Adrenal gland (tissue), 12 donors: Measurements from ENCODE around the gene TLE5. TPM values are rescaled to one million over a fixed set of nuclear protein-coding genes. Genes with fewer than 3 reads are reported as not detected.

Experiments
- DNase-seq, 7 donors: peaks; one replicate each; pipeline ENCODE4 v3.0.0-alpha.2; 2019 to 2020
- H3K27ac ChIP-seq, 5 donors: fragments of 200-600 bp; sonication (generic) in 4 of 5; 1 replicate in 3 of 5; 2 replicates in 2 of 5; pipeline versions ENCODE4 v1.5.1 to v1.8.0; 2016 to 2020; ENCODE audit warnings: mild to moderate bottlenecking in 1 of 5
- H3K27me3 ChIP-seq: fragments of 200-600 bp; 2 replicates; pipeline ENCODE4 v1.8.0; 2021
- H3K36me3 ChIP-seq, 2 donors: fragments of 200-600 bp; replicated peaks in 1 of 2; 1 replicate in 1 of 2; 2 replicates in 1 of 2; pipeline versions ENCODE4 v1.5.1 to v1.8.0; 2018 to 2022
- H3K4me1 ChIP-seq, 2 donors: fragments of 200-600 bp; replicated peaks in 1 of 2; 1 replicate in 1 of 2; 2 replicates in 1 of 2; pipeline versions ENCODE4 v1.5.1 to v1.8.0; 2018 to 2021
- H3K4me3 ChIP-seq, 4 donors: fragments of 200-600 bp; sonication (generic) in 3 of 4; one replicate each; pipeline ENCODE4 v1.5.1; 2016 to 2018
- H3K9me3 ChIP-seq, 3 donors: fragments of 200-600 bp; sonication (generic) in 1 of 3; replicated peaks in 1 of 3; 1 replicate in 2 of 3; 2 replicates in 1 of 3; pipeline versions ENCODE4 v1.5.1 to v1.8.0; 2016 to 2021
- POLR2A ChIP-seq, 2 donors: fragments of 450-650 bp; IDR thresholded peaks; one replicate each; pipeline ENCODE4 v1.6.1; 2017; ENCODE audit warnings: antibody characterized with exemption in 2 of 2, mild to moderate bottlenecking in 2 of 2, moderate library complexity in 1 of 2
- WGBS, 4 donors: extraction: QIAGEN DNeasy Blood & Tissue Kit in 2 of 4; methylation state at CpG; one replicate each; pipeline versions ENCODE4 v1.1.5 to v1.1.7; 2013 to 2017; 5-methylcytosine and 5-hydroxymethylcytosine counted together
- intact Hi-C, 2 donors: fragments of 100-400 bp; cut with DNase I; formaldehyde crosslinking; loops; one replicate each; pipeline versions ENCODE4 v1.14.1 to v1.15.0; 2022 to 2023
- polyA plus RNA-seq, 3 donors: library from polyadenylated mRNA; stranded (reverse); fragments of 200-250 nt in 2 of 3; fragments of 350-450 nt in 1 of 3; fragmentation: Illumina TruSeq in 1 of 3; extraction: RNeasy Lipid Tissue Mini Kit (QIAGEN cat#74804) in 1 of 3; gene quantifications; one replicate each; pipeline ENCODE4 v1.2.3, GENCODE V29; 2013 to 2014
- total RNA-seq, 9 donors: library from RNA; depleted of rRNA in 4 of 9; stranded (reverse); fragments of >200 nt in 4 of 9; fragments of 120-200 nt in 1 of 9; fragmentation: NEBNext Ultra II Directional in 1 of 9; extraction: Animal tissue kit (Norgen Biotek cat#: 25700) in 1 of 9; gene quantifications; one replicate each; pipeline versions ENCODE4 v1.1.0 to v1.2.4, GENCODE V29; 2013 to 2023
- TF ChIP-seq, protein P1 (sequence below), 6 experiments: fragments of 450-650 bp in 4 of 6; fragments of 200-600 bp in 2 of 6; sonication (generic) in 1 of 6; IDR thresholded peaks; 1 replicate in 5 of 6; 2 replicates in 1 of 6; pipeline versions ENCODE4 v1.5.1 to v1.8.0; 2016 to 2021; ENCODE audit warnings: antibody characterized with exemption in 6 of 6, mild to moderate bottlenecking in 2 of 6, moderate library complexity in 1 of 6
- donor health status: healthy with polysubstance abuse.
- donor health status: Bipolar disorder and iron deficiency.
- donor health status: DM: yes; HTN: yes; CAD: no.
- donor health status: DM: no; HTN: no; CAD: no.
- donor health status: DM: no; HTN: no; CAD: no.
- donor health status: DM: yes; HTN: yes; CAD: no.

Gene TLE5
- total and polyA plus RNA-seq, 12 donors = 167 to 2,300 (median 670) TPM

DNA sequence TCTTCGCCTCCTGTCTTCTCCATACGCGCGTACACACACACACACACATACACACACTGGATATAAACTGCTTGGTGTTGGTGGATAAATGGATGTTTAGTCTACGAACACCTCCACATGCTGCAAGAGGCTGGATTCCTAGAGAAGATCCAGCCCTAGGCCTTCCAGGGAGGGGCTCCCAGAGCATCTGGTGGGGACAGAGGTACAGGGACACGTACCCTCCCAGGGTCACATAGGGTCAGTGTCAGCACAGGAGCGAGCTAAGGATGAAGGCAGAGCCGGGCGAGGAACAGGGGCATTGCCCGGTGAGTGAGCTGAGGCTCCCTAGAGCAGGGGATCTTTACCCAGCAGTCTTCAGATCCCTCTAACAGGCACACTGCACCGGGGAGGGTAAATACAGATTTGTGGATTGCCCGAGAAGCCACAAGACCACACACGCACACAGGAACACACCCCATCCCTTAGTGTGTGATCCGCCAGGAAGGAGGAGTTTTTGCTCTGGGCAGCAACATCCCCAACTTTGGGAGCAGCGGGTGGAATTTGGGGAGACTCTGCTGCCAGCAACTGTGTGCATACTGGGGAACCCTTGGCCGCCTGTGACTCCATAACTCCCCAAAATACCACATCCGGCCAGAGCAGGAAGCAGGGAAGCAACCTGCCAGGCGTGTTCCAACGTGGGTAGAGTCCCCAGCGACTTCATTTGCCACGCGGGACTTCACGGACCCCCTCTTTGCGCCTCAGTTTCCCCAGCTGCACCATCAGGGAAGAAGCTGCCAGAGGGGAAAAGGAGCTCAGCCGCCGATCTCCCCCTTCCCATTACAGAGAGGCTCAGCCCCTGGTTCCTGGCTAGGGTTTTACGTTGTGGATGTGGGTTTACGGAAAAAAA, 27.4 kb downstream of the TLE5 start:
- Histone ChIP-seq H3K4me1 (peaks cover 26 to 29% of the 10 kb centered on the region in 2 donors), H3K36me3 (no peaks in the 10 kb centered on the region), H3K4me3 (peak overlapping the region in 3 of 4 donors; percentile 22 to 59 (median 47)), H3K9me3 (no peaks in the 10 kb centered on the region), H3K27me3 (no peaks in the 10 kb centered on the region), H3K27ac (peak overlapping the region in 4 of 5 donors; percentile 52 to 95 (median 75))
- whole genome bisulfite sequencing, 4 donors = 6 to 9% (median 8%) methylated on average over 16 to 28 of the region's 28 CpGs
- intact Hi-C loops = loop anchor here in 1 of 2 donors (10.0 kb wide), 1 partner anchor 60 kb away; the partner anchor contains the start of gene TLE6
- TF ChIP-seq, protein P1, sequence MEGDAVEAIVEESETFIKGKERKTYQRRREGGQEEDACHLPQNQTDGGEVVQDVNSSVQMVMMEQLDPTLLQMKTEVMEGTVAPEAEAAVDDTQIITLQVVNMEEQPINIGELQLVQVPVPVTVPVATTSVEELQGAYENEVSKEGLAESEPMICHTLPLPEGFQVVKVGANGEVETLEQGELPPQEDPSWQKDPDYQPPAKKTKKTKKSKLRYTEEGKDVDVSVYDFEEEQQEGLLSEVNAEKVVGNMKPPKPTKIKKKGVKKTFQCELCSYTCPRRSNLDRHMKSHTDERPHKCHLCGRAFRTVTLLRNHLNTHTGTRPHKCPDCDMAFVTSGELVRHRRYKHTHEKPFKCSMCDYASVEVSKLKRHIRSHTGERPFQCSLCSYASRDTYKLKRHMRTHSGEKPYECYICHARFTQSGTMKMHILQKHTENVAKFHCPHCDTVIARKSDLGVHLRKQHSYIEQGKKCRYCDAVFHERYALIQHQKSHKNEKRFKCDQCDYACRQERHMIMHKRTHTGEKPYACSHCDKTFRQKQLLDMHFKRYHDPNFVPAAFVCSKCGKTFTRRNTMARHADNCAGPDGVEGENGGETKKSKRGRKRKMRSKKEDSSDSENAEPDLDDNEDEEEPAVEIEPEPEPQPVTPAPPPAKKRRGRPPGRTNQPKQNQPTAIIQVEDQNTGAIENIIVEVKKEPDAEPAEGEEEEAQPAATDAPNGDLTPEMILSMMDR (IDR thresholded peaks at IDR 0.05) = no peak
- peak in 1 of 2 donors; percentile 3 for TF ChIP-seq POLR2A (IDR thresholded peaks at IDR 0.05)
- DNase-seq = peak in 6 of 7 donors; percentile 44 to 77 (median 56)

DNA sequence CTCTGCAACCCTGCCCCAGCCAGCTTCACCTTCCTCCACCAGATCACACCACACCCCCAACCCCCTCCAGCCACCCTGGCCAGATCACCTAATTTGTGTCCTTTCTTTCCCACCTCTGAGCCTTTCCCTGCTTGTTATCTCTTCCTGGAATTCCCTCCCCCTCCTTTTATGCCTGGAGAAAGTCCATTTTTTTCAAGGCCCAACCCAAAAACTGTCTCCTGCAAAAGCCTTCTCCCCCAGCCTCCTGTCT, 28.0 kb downstream of the TLE5 start:
- Histone ChIP-seq H3K4me3 (no peak overlapping the region), H3K9me3 (no peaks in the 10 kb centered on the region), H3K36me3 (no peaks in the 10 kb centered on the region), H3K27me3 (no peaks in the 10 kb centered on the region), H3K27ac (peak overlapping the region in 4 of 5 donors; percentile 52 to 95 (median 75)), H3K4me1 (peaks cover 29 to 30% of the 10 kb centered on the region in 2 donors)
- DNase-seq = no peak
- intact Hi-C loops = loop anchor here in 1 of 2 donors (10.0 kb wide), 1 partner anchor 60 kb away; the partner anchor contains the start of gene TLE6
- TF ChIP-seq, protein P1 (IDR thresholded peaks at IDR 0.05) = no peak
- no peak for TF ChIP-seq POLR2A (IDR thresholded peaks at IDR 0.05)

DNA sequence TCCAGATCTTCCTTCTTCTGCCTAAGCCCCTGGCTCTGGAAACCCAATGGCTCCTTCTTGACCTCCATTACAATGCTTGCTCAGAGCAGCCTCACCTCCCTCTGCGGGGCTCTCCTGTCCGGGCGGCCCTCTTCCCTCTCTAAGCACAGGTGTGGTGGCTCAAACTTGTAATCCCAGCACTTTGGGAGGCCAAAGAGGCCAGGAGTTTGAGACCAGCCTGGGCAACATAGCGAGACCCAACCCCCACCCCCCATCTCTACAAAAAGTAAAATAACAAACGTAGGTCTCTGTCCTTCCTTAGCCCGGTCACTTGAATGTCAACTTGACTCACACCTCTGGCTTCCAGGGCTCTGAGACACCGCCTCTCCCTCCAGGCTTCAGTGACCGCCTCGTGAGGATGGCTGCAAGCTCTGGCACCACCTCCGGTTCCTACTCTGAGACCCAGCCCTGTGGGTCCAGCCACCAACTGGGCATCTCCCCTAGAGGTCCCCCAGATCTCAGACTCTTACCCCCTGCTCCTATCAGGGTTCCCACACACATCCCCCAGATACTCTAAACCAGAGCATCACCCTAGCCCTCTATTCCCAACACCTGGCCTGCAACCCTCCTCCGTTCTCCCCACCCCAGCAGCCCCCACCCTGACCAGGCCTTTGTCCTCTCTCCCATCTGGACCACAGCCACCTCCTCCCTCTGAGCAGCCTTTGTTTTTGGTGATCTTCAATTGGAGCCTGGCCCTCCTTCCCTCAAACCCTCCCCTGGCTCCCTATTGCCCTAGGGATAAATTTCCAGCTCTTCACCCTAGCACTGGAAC, 28.5 kb downstream of the TLE5 start:
- intact Hi-C loops = loop anchor here in 1 of 2 donors (10.0 kb wide), 1 partner anchor 59 kb away; the partner anchor contains the start of gene TLE6
- WGBS, 4 donors = 57 to 77% (median 62%) methylated on average over 7 to 11 of the region's 11 CpGs
- Histone ChIP-seq H3K36me3 (no peaks in the 10 kb centered on the region), H3K27ac (peak overlapping the region in 2 of 5 donors; percentile 36 to 95), H3K9me3 (no peaks in the 10 kb centered on the region), H3K4me3 (no peak overlapping the region), H3K4me1 (peaks cover 29 to 30% of the 10 kb centered on the region in 2 donors), H3K27me3 (no peaks in the 10 kb centered on the region)
- peak in 1 of 7 donors; percentile 41 for DNase-seq
- TF ChIP-seq, protein P1 (IDR thresholded peaks at IDR 0.05) = no peak
- TF ChIP-seq POLR2A (IDR thresholded peaks at IDR 0.05) = no peak

- WGBS, 4 donors = 71 to 84% (median 77%) methylated on average over 5 of the region's 5 CpGs
- H3K27ac ChIP-seq = no peak overlapping the region
- H3K36me3 ChIP-seq = no peaks in the 10 kb centered on the region
- no peaks in the 10 kb centered on the region for H3K9me3 ChIP-seq
- H3K27me3 ChIP-seq = no peaks in the 10 kb centered on the region
- no peak for DNase-seq
- no peak overlapping the region for H3K4me3 ChIP-seq
- no peak for TF ChIP-seq POLR2A (IDR thresholded peaks at IDR 0.05)
- TF ChIP-seq, protein P1 (IDR thresholded peaks at IDR 0.05) = no peak
- peaks cover 24% of the 10 kb centered on the region in 2 donors for H3K4me1 ChIP-seq
- intact Hi-C loops = loop anchor here in 1 of 2 donors (10.0 kb wide), 1 partner anchor 57 kb away; the partner anchor contains the start of gene TLE6
Measured at GRCh38 chr19:3031607-3031867, 30.8 kb downstream of the TLE5 start.
